K562 (cell line): ENCODE results near the gene TCF12. TPM values are rescaled to one million over a fixed set of nuclear protein-coding genes. Genes with fewer than 3 reads are reported as not detected.

Experiments used
- ATAC-seq: fragments of 200-7000 bp; cut with Tn5 transposase; 3 replicates; pipeline ENCODE4 v1.9.1; 2020; ENCODE audit warnings: moderate library complexity
- BruUV-seq: library from RNA; stranded (reverse); fragments of 400-500 nt; replicated peaks from 2 replicates; lab custom pipeline; 2021; lab: Mats Ljungman, UMichigan
- CTCF ChIA-PET: fragments of 300-600 bp; formaldehyde crosslinking; extraction: SDS; loops from one replicate; lab custom pipeline; 2021; ENCODE audit warnings: low intra/inter-chr PET ratio; lab: Yijun Ruan, JAX
- POLR2A ChIA-PET: fragments of 300-600, 350-650 bp; sonication (Branson Sonifier 250); formaldehyde crosslinking; extraction: SDS; loops from one replicate; lab custom pipeline; 2021; ENCODE audit warnings: antibody characterized with exemption, inconsistent platforms; lab: Yijun Ruan, JAX
- DNase-seq, 4 experiments: peaks; one replicate each; pipeline versions ENCODE4 v3.0.0 to v3.0.0-alpha.2; 2011 to 2018; ENCODE audit warnings: low spot score in 3 of 4, mixed read lengths in 3 of 4; ENCODE audit errors: extremely low read depth in 1 of 4
- FAIRE-seq: peaks from 2 replicates; lab custom pipeline; 2011; peaks lifted over from hg19 to GRCh38; lab: Jason Lieb, UNC
- H2AFZ ChIP-seq: 2 replicates; pipeline ENCODE4 v1.6.0; 2011; ENCODE audit warnings: low read depth, low read length, control low read depth, inconsistent platforms
- H3K27ac ChIP-seq: fragments of 200-600 bp; 3 replicates; pipeline ENCODE4 v1.8.0; 2011; ENCODE audit warnings: low read depth, mild to moderate bottlenecking, control low read depth, inconsistent platforms, low read length, moderate library complexity, mixed read lengths; ENCODE audit errors: extremely low read depth
- H3K27me3 ChIP-seq, 2 experiments: fragments of 300-600 bp in 1 of 2; 2 replicates in 1 of 2; 3 replicates in 1 of 2; pipeline versions ENCODE4 v1.6.0 to v1.8.0; 2011; ENCODE audit warnings: inconsistent platforms in 2 of 2, low read length in 2 of 2, mild to moderate bottlenecking in 1 of 2, mixed read lengths in 1 of 2, moderate library complexity in 1 of 2; ENCODE audit not compliant: control insufficient read depth in 2 of 2, insufficient read depth in 2 of 2
- H3K36me3 ChIP-seq: fragments of 300-600 bp; 3 replicates; pipeline ENCODE4 v1.8.0; 2011; ENCODE audit warnings: mild to moderate bottlenecking, low read length, inconsistent platforms; ENCODE audit not compliant: control insufficient read depth, insufficient read depth
- H3K4me1 ChIP-seq, 2 experiments: fragments of 200-600 bp in 1 of 2; replicated peaks in 1 of 2; 2 replicates in 1 of 2; 3 replicates in 1 of 2; pipeline versions ENCODE4 v1.5.1 to v1.8.0; 2011; ENCODE audit warnings: inconsistent platforms in 2 of 2, low read length in 2 of 2, mild to moderate bottlenecking in 1 of 2, mixed read lengths in 1 of 2, moderate library complexity in 1 of 2; ENCODE audit not compliant: control insufficient read depth in 2 of 2, insufficient read depth in 2 of 2
- H3K4me2 ChIP-seq: 2 replicates; pipeline ENCODE4 v1.6.1; 2011; ENCODE audit warnings: low read length, control low read depth, inconsistent platforms, mixed read lengths; ENCODE audit not compliant: insufficient read depth
- H3K4me3 ChIP-seq: fragments of 200-600 bp; sonication (generic), shearing (Covaris generic); 2 replicates; pipeline ENCODE4 v1.5.1; 2016; ENCODE audit warnings: control low read depth, inconsistent platforms
- H3K79me2 ChIP-seq: fragments of 200-600 bp; 3 replicates; pipeline ENCODE4 v1.8.0; 2011; ENCODE audit warnings: low read length, inconsistent platforms; ENCODE audit not compliant: control insufficient read depth, insufficient read depth
- H3K9ac ChIP-seq, 2 experiments: 2 replicates each; pipeline versions ENCODE4 v1.6.0 to v1.6.1; 2011; ENCODE audit warnings: low read depth in 2 of 2, low read length in 2 of 2, control low read depth in 1 of 2, inconsistent platforms in 1 of 2, mild to moderate bottlenecking in 1 of 2, mixed read lengths in 1 of 2; ENCODE audit not compliant: insufficient read depth in 1 of 2
- H3K9me1 ChIP-seq: one replicate; pipeline ENCODE4 v1.6.0; 2011; ENCODE audit warnings: inconsistent platforms, mild to moderate bottlenecking, low read length, moderate library complexity; ENCODE audit not compliant: control insufficient read depth, insufficient read depth
- H3K9me3 ChIP-seq: replicated peaks from 2 replicates; pipeline ENCODE4 v1.5.1; 2011; ENCODE audit warnings: low read depth, low read length, inconsistent platforms; ENCODE audit not compliant: control insufficient read depth, insufficient read depth
- H4K20me1 ChIP-seq: replicated peaks from 2 replicates; pipeline ENCODE4 v1.6.1; 2011; ENCODE audit warnings: low read length, inconsistent platforms, mixed read lengths; ENCODE audit not compliant: control insufficient read depth, insufficient read depth
- CBX1 ChIP-seq: sonication (generic); IDR thresholded peaks from 2 replicates; pipeline ENCODE4 v1.6.1; 2016; ENCODE audit warnings: antibody characterized with exemption, low read depth, mild to moderate bottlenecking
- DEAF1 ChIP-seq: fragments of 450-650 bp; formaldehyde crosslinking; IDR thresholded peaks from 2 replicates; pipeline ENCODE4 v1.4.0; 2020; ENCODE audit warnings: mild to moderate bottlenecking, moderate library complexity
- POLR2AphosphoS5 ChIP-seq: IDR thresholded peaks from 2 replicates; pipeline ENCODE4 v1.6.1; 2011; ENCODE audit warnings: mild to moderate bottlenecking, low read depth, low read length, moderate library complexity; ENCODE audit not compliant: control insufficient read depth, insufficient read depth
- SP1 ChIP-seq: sonication (generic); formaldehyde crosslinking; IDR thresholded peaks from 2 replicates; pipeline ENCODE4 v1.8.1; 2022; ENCODE audit warnings: mild to moderate bottlenecking, missing genetic modification reagents
- THAP7 ChIP-seq: fragments of 250-450 bp; sonication (Bioruptor Pico); IDR thresholded peaks from 2 replicates; pipeline ENCODE4 v1.5.0; 2021
- USF2 ChIP-seq: sonication (generic); formaldehyde crosslinking; IDR thresholded peaks from 2 replicates; pipeline ENCODE4 v1.5.0; 2020; ENCODE audit warnings: missing genetic modification reagents
- ZFP1 ChIP-seq: fragments of 450-650 bp; formaldehyde crosslinking; IDR thresholded peaks from 2 replicates; pipeline ENCODE4 v1.4.0; 2020; ENCODE audit warnings: mild to moderate bottlenecking, mixed read lengths
- WGBS: fragments of 100-300 bp; shearing (Covaris generic); methylation state at CpG from one replicate; pipeline ENCODE4 v1.1.6; 2016; ENCODE audit warnings: low coverage, mixed read lengths; ENCODE audit not compliant: insufficient coverage; ENCODE audit errors: missing lambda C conversion rate; 5-methylcytosine and 5-hydroxymethylcytosine counted together
- in situ Hi-C: fragments of 300-500 bp; cut with MboI; formaldehyde crosslinking; loops from 4 replicates; pipeline ENCODE4 v1.15.0; 2018; ENCODE audit warnings: inconsistent platforms, mixed read lengths
- intact Hi-C: fragments of 100-400 bp; cut with micrococcal nuclease; formaldehyde crosslinking; loops from 2 replicates; pipeline ENCODE4 v1.14.2; 2022
- polyA plus RNA-seq, 8 experiments: library from polyadenylated mRNA; depleted of rRNA in 4 of 8; stranded (reverse) in 5 of 8; unstranded in 3 of 8; fragments of >200 nt; fragmentation: Nextera tagmentation in 2 of 8; fragmentation: Illumina TruSeq in 1 of 8; extraction: Ambion mirVana in 2 of 8; extraction: Trizol in 1 of 8; gene quantifications; 2 replicates each; pipeline versions ENCODE4 v1.2.1 to v1.2.3, GENCODE V29; 2011 to 2014; ENCODE audit warnings: inconsistent platforms in 1 of 8, missing spikeins in 1 of 8
- total RNA-seq, 7 experiments: library from RNA; depleted of rRNA in 6 of 7; stranded (reverse); fragments of >200 nt in 6 of 7; fragmentation: Illumina TruSeq in 2 of 7; extraction: Trizol in 2 of 7; gene quantifications; 2 replicates each; pipeline versions ENCODE4 v1.2.1 to v1.2.3, GENCODE V29; 2011 to 2021; ENCODE audit warnings: low replicate concordance in 1 of 7
- TF ChIP-seq, protein P1 (sequence below): fragments of 450-650 bp; IDR thresholded peaks from one replicate; pipeline ENCODE4 v1.6.1; 2018; ENCODE audit warnings: mild to moderate bottlenecking, moderate library complexity; ENCODE audit not compliant: partially characterized antibody

The TCF12 gene
- total and polyA plus RNA-seq, 9 of the 15 experiments (the other 6 are each of a cell fraction or from before 2014, with no cell fraction given) = 10.5 to 132 (median 52.9) TPM

DNA sequence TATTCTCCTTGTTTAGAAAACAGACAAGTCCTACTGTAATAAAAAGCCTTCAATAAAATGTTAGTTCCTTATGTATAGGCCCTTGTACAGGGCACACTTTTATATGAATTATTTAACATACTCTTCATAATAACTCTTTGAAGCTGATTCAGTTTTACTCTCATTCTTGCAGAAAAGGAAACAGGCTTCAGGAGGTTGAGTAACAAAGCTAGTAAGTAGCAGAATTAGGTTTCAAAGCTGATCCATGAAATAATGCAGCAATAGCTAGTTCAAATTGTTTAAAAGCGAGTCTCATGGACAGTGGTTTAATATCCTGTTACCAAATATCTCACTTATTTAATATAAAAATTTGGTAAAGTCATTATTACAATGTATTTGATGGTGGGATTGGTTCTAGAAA, 25.0 kb downstream of the TCF12 start (continued):
- TF ChIP-seq USF2 (CRISPR knock-in tag) = no peak
- TF ChIP-seq POLR2AphosphoS5 = no peak
- TF ChIP-seq ZFP1 (CRISPR knock-in tag) = no peak
- TF ChIP-seq, all 486 proteins: peak for 0

- ChIA-PET POLR2A (interaction anchor here (1.7 kb wide), 1 partner anchor 10 kb away, joined by 6 read pairs; no protein-coding TSS in a partner anchor), CTCF (no interaction called here)
- TF ChIP-seq THAP7 (CRISPR knock-in tag) (no peak), SP1 (no peak), DEAF1 (no peak), CBX1 (no peak)
- TF ChIP-seq, protein P1, sequence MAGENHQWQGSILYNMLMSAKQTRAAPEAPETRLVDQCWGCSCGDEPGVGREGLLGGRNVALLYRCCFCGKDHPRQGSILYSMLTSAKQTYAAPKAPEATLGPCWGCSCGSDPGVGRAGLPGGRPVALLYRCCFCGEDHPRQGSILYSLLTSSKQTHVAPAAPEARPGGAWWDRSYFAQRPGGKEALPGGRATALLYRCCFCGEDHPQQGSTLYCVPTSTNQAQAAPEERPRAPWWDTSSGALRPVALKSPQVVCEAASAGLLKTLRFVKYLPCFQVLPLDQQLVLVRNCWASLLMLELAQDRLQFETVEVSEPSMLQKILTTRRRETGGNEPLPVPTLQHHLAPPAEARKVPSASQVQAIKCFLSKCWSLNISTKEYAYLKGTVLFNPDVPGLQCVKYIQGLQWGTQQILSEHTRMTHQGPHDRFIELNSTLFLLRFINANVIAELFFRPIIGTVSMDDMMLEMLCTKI = no peak
- Histone ChIP-seq H3K4me2 (no peak overlapping the region), H3K4me1 (no peaks in the 10 kb centered on the region), H3K27ac (no peak overlapping the region), H2AFZ (no peak overlapping the region), H3K79me2 (peaks cover 91% of the 10 kb centered on the region), H4K20me1 (no peaks in the 10 kb centered on the region; the same call in 1 of the 2 replicates), H3K9ac (no peak overlapping the region), H3K9me3 (no peaks in the 10 kb centered on the region), H3K36me3 (peaks cover 14% of the 10 kb centered on the region; the same call in 1 of the 3 replicates), H3K4me3 (no peak overlapping the region), H3K9me1 (no peaks in the 10 kb centered on the region), H3K27me3 (no peaks in the 10 kb centered on the region)
- WGBS = 86% methylated on average over 1 of the region's 1 CpG
- FAIRE-seq (no peak), ATAC-seq (no peak), DNase-seq (no peak)
- no TSS peak for BruUV-seq
- in situ Hi-C loops = no loop called here
- intact Hi-C loops = no loop called here
Measured at GRCh38 chr15:56944485-56944884, 26.0 kb downstream of the TCF12 start.
